Upper lobe of left lung (tissue), 4 donors: Measurements from ENCODE around the gene USP34.

Experiments
- POLR2AphosphoS5 ChIP-seq, 2 donors: sonication (generic); formaldehyde crosslinking; IDR thresholded peaks; one replicate each; pipeline ENCODE4 v1.5.1; 2017; ENCODE audit warnings: antibody characterized with exemption in 2 of 2
- TF ChIP-seq, protein P1 (sequence below), 6 experiments: fragments of 450-650 bp in 4 of 6; fragments of 200-600 bp in 2 of 6; sonication (generic) in 2 of 6; IDR thresholded peaks; one replicate each; pipeline ENCODE4 v1.5.1; 2016 to 2019; ENCODE audit warnings: antibody characterized with exemption in 6 of 6

DNA sequence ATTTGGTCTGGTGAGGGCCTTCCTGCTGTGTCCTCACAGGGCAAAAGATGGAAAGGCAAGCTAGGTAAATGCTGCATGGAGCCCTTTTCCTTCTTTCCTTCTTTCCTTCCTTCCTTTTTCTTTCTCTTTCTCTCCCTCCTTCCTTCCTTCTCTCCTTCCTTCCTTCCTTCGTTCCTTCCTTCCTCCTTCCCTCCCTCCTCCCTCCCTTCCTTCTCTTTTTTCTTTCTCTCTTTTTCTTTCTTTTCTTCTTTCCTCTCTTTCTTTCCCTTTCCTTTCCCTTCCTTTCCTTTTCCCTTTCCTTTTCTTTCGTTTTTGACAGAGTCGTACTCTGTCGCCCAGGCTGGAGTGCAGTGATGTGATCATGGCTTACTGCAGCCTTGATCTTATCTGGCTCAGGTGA, 332.0 kb downstream of the USP34 start:
- no peak for TF ChIP-seq POLR2AphosphoS5 (IDR thresholded peaks at IDR 0.05)
- TF ChIP-seq, protein P1, sequence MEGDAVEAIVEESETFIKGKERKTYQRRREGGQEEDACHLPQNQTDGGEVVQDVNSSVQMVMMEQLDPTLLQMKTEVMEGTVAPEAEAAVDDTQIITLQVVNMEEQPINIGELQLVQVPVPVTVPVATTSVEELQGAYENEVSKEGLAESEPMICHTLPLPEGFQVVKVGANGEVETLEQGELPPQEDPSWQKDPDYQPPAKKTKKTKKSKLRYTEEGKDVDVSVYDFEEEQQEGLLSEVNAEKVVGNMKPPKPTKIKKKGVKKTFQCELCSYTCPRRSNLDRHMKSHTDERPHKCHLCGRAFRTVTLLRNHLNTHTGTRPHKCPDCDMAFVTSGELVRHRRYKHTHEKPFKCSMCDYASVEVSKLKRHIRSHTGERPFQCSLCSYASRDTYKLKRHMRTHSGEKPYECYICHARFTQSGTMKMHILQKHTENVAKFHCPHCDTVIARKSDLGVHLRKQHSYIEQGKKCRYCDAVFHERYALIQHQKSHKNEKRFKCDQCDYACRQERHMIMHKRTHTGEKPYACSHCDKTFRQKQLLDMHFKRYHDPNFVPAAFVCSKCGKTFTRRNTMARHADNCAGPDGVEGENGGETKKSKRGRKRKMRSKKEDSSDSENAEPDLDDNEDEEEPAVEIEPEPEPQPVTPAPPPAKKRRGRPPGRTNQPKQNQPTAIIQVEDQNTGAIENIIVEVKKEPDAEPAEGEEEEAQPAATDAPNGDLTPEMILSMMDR (IDR thresholded peaks at IDR 0.05) = no peak
